Sigmoid colon (tissue), 4 donors: ENCODE results near the gene HSPA4.

Experiments
- EP300 ChIP-seq, 4 donors: sonication (generic); formaldehyde crosslinking; IDR thresholded peaks; one replicate each; pipeline ENCODE4 v1.6.1; 2017; ENCODE audit warnings: antibody characterized with exemption in 4 of 4
- POLR2A ChIP-seq, 2 donors: fragments of 450-650 bp; IDR thresholded peaks; one replicate each; pipeline ENCODE4 v1.6.1; 2016; ENCODE audit warnings: antibody characterized with exemption in 2 of 2, mild to moderate bottlenecking in 2 of 2, moderate library complexity in 2 of 2
- TF ChIP-seq, protein P1 (sequence below), 4 experiments: fragments of 450-650 bp in 3 of 4; fragments of 200-600 bp in 1 of 4; IDR thresholded peaks; one replicate each; pipeline ENCODE4 v1.5.1; 2016 to 2019; ENCODE audit warnings: antibody characterized with exemption in 4 of 4, mild to moderate bottlenecking in 3 of 4, moderate library complexity in 2 of 4

- TF ChIP-seq, protein P1, sequence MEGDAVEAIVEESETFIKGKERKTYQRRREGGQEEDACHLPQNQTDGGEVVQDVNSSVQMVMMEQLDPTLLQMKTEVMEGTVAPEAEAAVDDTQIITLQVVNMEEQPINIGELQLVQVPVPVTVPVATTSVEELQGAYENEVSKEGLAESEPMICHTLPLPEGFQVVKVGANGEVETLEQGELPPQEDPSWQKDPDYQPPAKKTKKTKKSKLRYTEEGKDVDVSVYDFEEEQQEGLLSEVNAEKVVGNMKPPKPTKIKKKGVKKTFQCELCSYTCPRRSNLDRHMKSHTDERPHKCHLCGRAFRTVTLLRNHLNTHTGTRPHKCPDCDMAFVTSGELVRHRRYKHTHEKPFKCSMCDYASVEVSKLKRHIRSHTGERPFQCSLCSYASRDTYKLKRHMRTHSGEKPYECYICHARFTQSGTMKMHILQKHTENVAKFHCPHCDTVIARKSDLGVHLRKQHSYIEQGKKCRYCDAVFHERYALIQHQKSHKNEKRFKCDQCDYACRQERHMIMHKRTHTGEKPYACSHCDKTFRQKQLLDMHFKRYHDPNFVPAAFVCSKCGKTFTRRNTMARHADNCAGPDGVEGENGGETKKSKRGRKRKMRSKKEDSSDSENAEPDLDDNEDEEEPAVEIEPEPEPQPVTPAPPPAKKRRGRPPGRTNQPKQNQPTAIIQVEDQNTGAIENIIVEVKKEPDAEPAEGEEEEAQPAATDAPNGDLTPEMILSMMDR (IDR thresholded peaks at IDR 0.05), result no peak
- TF ChIP-seq POLR2A (IDR thresholded peaks at IDR 0.05), result peak; percentile 32 to 59
- no peak for TF ChIP-seq EP300 (IDR thresholded peaks at IDR 0.05)
These were observed 25.8 kb upstream of the HSPA4 start, which contains the start of gene ZCCHC10 for GRCh38 chr5:133025804-133026663.
